Psoas muscle (tissue), 8 donors: Measurements from ENCODE around the gene RMI2. TPM values are rescaled to one million over a fixed set of nuclear protein-coding genes. Genes with fewer than 3 reads are reported as not detected.
A peak's percentile ranks its signal among the peaks of the same experiment; 100 is the strongest.

Experiments used
- ATAC-seq, 4 donors: fragments of 200-7000 bp; cut with Tn5 transposase; one replicate each; pipeline ENCODE4 v1.9.1; 2020; ENCODE audit warnings: moderate library complexity in 3 of 4, mild to moderate bottlenecking in 2 of 4
- DNase-seq, 2 donors: peaks; one replicate each; pipeline ENCODE4 v3.0.0-alpha.2; 2020
- H3K27ac ChIP-seq: fragments of 200-600 bp; one replicate; pipeline ENCODE4 v1.8.0; 2022
- H3K27me3 ChIP-seq, 3 donors: fragments of 200-600 bp in 1 of 3; one replicate each; pipeline versions ENCODE4 v1.6.1 to v1.8.0; 2013 to 2022; ENCODE audit warnings: low read length in 2 of 3, mild to moderate bottlenecking in 2 of 3, moderate library complexity in 1 of 3; ENCODE audit not compliant: insufficient read depth in 3 of 3
- H3K36me3 ChIP-seq, 2 donors: fragments of 200-600 bp in 1 of 2; one replicate each; pipeline versions ENCODE4 v1.6.1 to v1.8.0; 2013 to 2022; ENCODE audit warnings: low read depth in 1 of 2, mild to moderate bottlenecking in 1 of 2, moderate library complexity in 1 of 2; ENCODE audit not compliant: insufficient read depth in 1 of 2
- H3K4me1 ChIP-seq: fragments of 200-600 bp; one replicate; pipeline ENCODE4 v1.8.0; 2022
- H3K4me3 ChIP-seq: fragments of 200-600 bp; one replicate; pipeline ENCODE4 v1.8.0; 2022; ENCODE audit warnings: mild to moderate bottlenecking
- H3K9me3 ChIP-seq: fragments of 200-600 bp; one replicate; pipeline ENCODE4 v1.8.0; 2022
- WGBS, 3 donors: extraction: QIAGEN DNeasy Blood & Tissue Kit; methylation state at CpG; one replicate each; pipeline versions ENCODE4 v1.1.6 to v1.1.7; 2013; 5-methylcytosine and 5-hydroxymethylcytosine counted together
- intact Hi-C, 2 donors: fragments of 100-400 bp; cut with DNase I; formaldehyde crosslinking; loops; one replicate each; pipeline versions ENCODE4 v1.11.0 to v1.14.2; 2022
- polyA plus RNA-seq, 3 donors: library from polyadenylated mRNA; stranded (reverse); fragments of 200-250 nt; gene quantifications; one replicate each; pipeline ENCODE4 v1.2.3, GENCODE V29; 2013
- total RNA-seq, 4 donors: library from RNA; stranded (reverse); fragmentation: NEBNext Ultra II Directional in 2 of 4; extraction: Animal tissue kit (Norgen Biotek cat#: 25700) in 2 of 4; gene quantifications; one replicate each; pipeline versions ENCODE4 v1.2.1 to v1.2.4, GENCODE V29; 2021 to 2023
- TF ChIP-seq, protein P1 (sequence below): fragments of 200-600 bp; IDR thresholded peaks from one replicate; pipeline ENCODE4 v1.8.0; 2022; ENCODE audit warnings: antibody characterized with exemption
- donor health status: healthy with polysubstance abuse.
- donor health status: DM: no; HTN: no; CAD: no; lungs with moderate emphysema.
- donor health status: Bipolar disorder and iron deficiency.
- donor health status: healthy.
- donor health status: DM: yes; HTN: yes; CAD: no.
- donor health status: DM: no; HTN: no; CAD: no.
- donor health status: DM: no; HTN: no; CAD: no.
- donor health status: DM: yes; HTN: yes; CAD: no.

RMI2 gene
- total and polyA plus RNA-seq, 7 donors = 0.11 to 0.64 (median 0.23) TPM; not detected in 2

GRCh38 chr16:11396241-11397048 lies 51.2 kb downstream of the RMI2 start:
- DNase-seq (peak; percentile 75 to 85), ATAC-seq (peak; percentile 84 to 92 (median 88))
- H3K36me3 ChIP-seq = no peaks in the 10 kb centered on the region
- no peaks in the 10 kb centered on the region for H3K27me3 ChIP-seq
- no peak overlapping the region for H3K27ac ChIP-seq
- H3K4me1 ChIP-seq = peaks cover 5% of the 10 kb centered on the region
- H3K4me3 ChIP-seq = no peak overlapping the region
- WGBS, 3 donors = 29 to 33% (median 32%) methylated on average over 24 of the region's 24 CpGs
- intact Hi-C loops = loop anchor here (5.0 to 10.0 kb wide), 6 partner anchors 136 to 668 kb away; no protein-coding TSS in a partner anchor
- H3K9me3 ChIP-seq = no peaks in the 10 kb centered on the region
- TF ChIP-seq, protein P1, sequence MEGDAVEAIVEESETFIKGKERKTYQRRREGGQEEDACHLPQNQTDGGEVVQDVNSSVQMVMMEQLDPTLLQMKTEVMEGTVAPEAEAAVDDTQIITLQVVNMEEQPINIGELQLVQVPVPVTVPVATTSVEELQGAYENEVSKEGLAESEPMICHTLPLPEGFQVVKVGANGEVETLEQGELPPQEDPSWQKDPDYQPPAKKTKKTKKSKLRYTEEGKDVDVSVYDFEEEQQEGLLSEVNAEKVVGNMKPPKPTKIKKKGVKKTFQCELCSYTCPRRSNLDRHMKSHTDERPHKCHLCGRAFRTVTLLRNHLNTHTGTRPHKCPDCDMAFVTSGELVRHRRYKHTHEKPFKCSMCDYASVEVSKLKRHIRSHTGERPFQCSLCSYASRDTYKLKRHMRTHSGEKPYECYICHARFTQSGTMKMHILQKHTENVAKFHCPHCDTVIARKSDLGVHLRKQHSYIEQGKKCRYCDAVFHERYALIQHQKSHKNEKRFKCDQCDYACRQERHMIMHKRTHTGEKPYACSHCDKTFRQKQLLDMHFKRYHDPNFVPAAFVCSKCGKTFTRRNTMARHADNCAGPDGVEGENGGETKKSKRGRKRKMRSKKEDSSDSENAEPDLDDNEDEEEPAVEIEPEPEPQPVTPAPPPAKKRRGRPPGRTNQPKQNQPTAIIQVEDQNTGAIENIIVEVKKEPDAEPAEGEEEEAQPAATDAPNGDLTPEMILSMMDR = peak; percentile 98

GRCh38 chr16:11398136-11398535 lies 52.9 kb downstream of the RMI2 start:
- no peak overlapping the region for H3K27ac ChIP-seq
- no peaks in the 10 kb centered on the region for H3K9me3 ChIP-seq
- H3K4me3 ChIP-seq = no peak overlapping the region
- ATAC-seq (no peak), DNase-seq (no peak)
- H3K27me3 ChIP-seq = no peaks in the 10 kb centered on the region
- TF ChIP-seq, protein P1 = no peak
- no peaks in the 10 kb centered on the region for H3K36me3 ChIP-seq
- 93 to 95% (median 94%) methylated on average over 10 of the region's 10 CpGs for WGBS, 3 donors
- H3K4me1 ChIP-seq = peaks cover 5% of the 10 kb centered on the region
- intact Hi-C loops = loop anchor here (5.0 to 10.0 kb wide), 6 partner anchors 134 to 667 kb away; no protein-coding TSS in a partner anchor

DNA sequence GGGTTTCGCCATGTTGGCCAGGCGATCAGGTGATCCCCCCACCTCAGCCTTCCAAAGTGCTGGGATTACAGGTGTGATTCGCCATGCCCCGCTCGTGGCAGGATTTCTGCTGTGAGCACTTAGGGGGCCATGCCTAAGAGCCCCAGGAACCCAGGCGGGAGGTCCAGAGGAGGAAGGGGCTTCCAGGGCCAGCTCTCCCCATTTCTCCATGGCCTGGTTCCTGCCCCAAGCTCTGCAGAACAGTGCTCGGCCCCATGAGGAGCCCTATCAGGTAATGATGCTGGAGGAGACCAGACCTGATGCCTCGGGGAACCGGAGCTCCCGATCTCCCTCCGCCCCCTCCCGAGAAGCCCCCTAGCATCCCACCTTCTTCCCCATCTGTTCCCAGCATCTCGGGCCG lies 53.6 kb downstream of the RMI2 start:
- ATAC-seq (no peak), DNase-seq (no peak)
- Histone ChIP-seq H3K36me3 (no peaks in the 10 kb centered on the region), H3K4me3 (no peak overlapping the region), H3K27ac (no peak overlapping the region), H3K9me3 (no peaks in the 10 kb centered on the region), H3K27me3 (no peaks in the 10 kb centered on the region), H3K4me1 (peaks cover 5% of the 10 kb centered on the region)
- 92 to 96% (median 95%) methylated on average over 14 of the region's 14 CpGs for WGBS, 3 donors
- intact Hi-C loops = loop anchor here (5.0 to 10.0 kb wide), 6 partner anchors 133 to 666 kb away; no protein-coding TSS in a partner anchor
- TF ChIP-seq, protein P1 = no peak

DNA sequence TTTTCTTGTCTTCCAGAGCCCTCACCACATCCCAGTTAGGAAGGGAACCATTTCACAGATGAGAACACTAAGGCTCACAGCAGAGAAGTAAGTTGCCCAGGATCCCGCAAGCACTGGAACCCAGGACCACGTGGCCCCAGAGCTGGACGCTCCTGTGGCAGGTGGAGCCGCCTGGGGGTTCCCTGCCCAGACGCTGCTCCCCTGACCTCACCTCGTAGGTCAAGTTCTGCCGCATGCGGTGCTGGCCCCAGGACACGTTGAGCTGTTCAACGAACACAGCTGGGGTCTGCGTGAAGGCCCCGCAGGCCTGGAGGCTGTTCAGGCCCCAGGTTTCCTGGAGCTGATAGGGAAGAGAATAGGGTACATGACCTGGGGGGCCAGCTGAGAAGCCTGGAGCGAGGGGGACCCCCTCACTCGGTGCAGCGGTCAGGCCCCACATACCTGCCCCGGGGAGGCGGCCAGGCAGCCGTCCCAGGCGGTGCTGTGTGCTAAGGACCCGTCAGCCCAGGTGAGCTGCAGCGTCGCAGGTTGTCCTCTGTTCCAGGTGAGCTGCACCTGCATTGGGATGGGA lies 54.1 kb downstream of the RMI2 start:
- no peaks in the 10 kb centered on the region for H3K36me3 ChIP-seq
- H3K4me3 ChIP-seq = no peak overlapping the region
- ATAC-seq = no peak
- TF ChIP-seq, protein P1 = no peak
- H3K27me3 ChIP-seq = no peaks in the 10 kb centered on the region
- WGBS, 3 donors = 87 to 90% (median 89%) methylated on average over 22 of the region's 22 CpGs
- no peaks in the 10 kb centered on the region for H3K9me3 ChIP-seq
- peaks cover 5% of the 10 kb centered on the region for H3K4me1 ChIP-seq
- H3K27ac ChIP-seq = no peak overlapping the region
- no peak for DNase-seq
- intact Hi-C loops = loop anchor here (5.0 to 10.0 kb wide), 6 partner anchors 133 to 665 kb away; no protein-coding TSS in a partner anchor
